LNCaP clone FGC (cell line): ENCODE measurements around the gene LHFPL5.

Experiments
- DNase-seq: peaks from one replicate; pipeline ENCODE4 v3.0.0-alpha.2; 2011; ENCODE audit warnings: low read depth
- H3K4me3 ChIP-seq: 2 replicates; pipeline ENCODE4 v1.5.1; 2011; ENCODE audit warnings: mild to moderate bottlenecking, low read depth, low read length, control low read depth
- CTCF ChIP-seq: IDR thresholded peaks from 2 replicates; pipeline ENCODE4 v1.5.1; 2012; ENCODE audit warnings: mild to moderate bottlenecking; ENCODE audit not compliant: control insufficient read depth, insufficient read depth; ENCODE audit errors: extremely low read depth

Gene LHFPL5

GRCh38 chr6:35801148-35801547 is 4.0 kb upstream of the LHFPL5 start:
- TF ChIP-seq CTCF, result no peak
- DNase-seq, result no peak
- H3K4me3 ChIP-seq, result no peak overlapping the region

DNA sequence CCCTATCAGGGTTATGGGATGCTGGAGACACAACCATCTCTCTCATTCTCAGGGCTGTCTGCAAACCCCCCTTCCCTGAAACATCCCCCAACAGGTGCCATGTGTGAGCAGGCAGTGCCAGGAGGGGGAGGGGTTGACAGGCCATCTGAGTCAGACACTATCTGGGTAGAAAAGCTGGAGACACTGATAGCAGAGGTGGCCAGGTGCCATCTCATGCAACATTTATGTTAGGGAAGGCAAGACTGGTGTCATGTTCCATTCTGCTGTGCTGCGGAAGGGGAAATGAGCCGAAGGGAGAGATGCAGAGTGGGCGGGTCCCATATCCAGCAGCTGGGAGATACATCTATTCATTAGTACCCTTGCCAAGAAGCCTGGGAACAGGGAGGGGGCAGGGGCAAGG is 3.5 kb downstream of the LHFPL5 start:
- H3K4me3 ChIP-seq, result no peak overlapping the region
- DNase-seq, result no peak
- TF ChIP-seq CTCF, result no peak

DNA sequence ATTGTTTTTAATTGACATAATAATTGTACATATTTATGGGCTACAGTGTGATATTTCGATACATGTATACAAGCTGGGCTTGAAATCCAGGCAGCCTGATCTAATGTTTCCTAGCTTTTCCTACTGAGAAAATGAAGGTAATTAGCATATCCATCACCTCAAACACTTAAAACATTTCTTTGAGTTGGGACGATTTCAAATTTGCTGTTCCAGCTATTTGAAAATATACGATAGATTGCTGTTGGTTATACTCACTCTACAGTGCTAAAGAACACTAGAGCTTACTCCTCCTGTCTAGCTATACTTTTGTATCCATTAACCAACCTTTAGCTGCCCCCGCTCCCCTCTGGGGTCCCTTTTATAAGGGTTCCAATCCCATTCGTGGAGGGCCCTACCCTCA is 4.7 kb downstream of the LHFPL5 start:
- H3K4me3 ChIP-seq, result no peak overlapping the region
- no peak for DNase-seq
- TF ChIP-seq CTCF, result no peak

- no peak overlapping the region for H3K4me3 ChIP-seq
- no peak for TF ChIP-seq CTCF
- DNase-seq, result peak; percentile 57
Observed at GRCh38 chr6:35810971-35811698, 6.0 kb downstream of the LHFPL5 start.

DNA sequence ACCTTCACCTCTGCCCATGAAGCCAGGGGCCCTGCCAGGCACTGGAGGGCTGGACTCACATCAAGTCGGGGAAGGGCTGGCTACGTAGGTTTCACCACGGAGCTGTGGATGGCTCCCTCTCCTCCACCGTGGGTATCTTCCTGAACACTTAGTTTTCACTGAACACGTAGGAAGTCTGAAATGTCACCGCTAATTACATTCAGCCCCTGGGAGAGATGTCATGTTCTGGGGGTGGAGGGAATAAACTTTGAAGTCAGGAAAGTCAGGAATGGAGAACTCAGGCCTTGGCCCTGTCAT is 6.5 kb downstream of the LHFPL5 start:
- no peak for DNase-seq
- H3K4me3 ChIP-seq, result no peak overlapping the region
- no peak for TF ChIP-seq CTCF

GRCh38 chr6:35817515-35817914 is 12.4 kb downstream of the LHFPL5 start:
- no peak for DNase-seq
- no peak for TF ChIP-seq CTCF
- no peak overlapping the region for H3K4me3 ChIP-seq

DNA sequence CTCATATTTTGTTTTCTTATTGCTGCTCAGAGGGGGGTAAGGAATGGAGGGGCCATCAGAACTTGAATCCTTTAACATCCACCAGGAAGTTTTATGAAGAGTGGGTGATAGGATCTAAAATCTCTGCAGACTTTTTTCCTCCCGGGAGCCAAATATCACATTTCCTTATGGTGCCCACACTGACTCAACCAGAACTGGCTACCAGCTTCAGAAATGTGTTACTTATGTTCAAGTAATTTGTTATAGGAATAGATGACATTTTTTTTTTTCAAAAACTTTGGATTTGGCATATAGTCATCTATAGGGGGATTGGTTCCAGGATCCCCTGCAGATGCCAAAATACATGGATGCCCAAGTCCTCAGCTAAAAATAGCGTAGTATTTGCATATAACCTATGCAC is 18.4 kb downstream of the LHFPL5 start:
- TF ChIP-seq CTCF, result no peak
- DNase-seq, result no peak
- H3K4me3 ChIP-seq, result no peak overlapping the region
